Gastrocnemius medialis (tissue), 4 donors: ENCODE results near the gene MCRIP2. TPM values are rescaled to one million over a fixed set of nuclear protein-coding genes. Genes with fewer than 3 reads are reported as not detected.

Source experiments
- ATAC-seq, 2 donors: fragments of 150-250 bp; one replicate each; pipeline ENCODE4 v1.9.1; 2016
- DNase-seq, 2 donors: peaks; one replicate each; pipeline ENCODE4 v3.0.0-alpha.2; 2019
- H3K27ac ChIP-seq, 4 donors: fragments of 200-600 bp; sonication (generic); 1 replicate in 1 of 4; 2 replicates in 3 of 4; pipeline ENCODE4 v1.5.1; 2016 to 2018; ENCODE audit warnings: mild to moderate bottlenecking in 2 of 4, moderate library complexity in 1 of 4
- H3K27me3 ChIP-seq, 3 donors: fragments of 200-600 bp; sonication (generic) in 2 of 3; 1 replicate in 1 of 3; 2 replicates in 2 of 3; pipeline versions ENCODE4 v1.5.1 to v1.6.0; 2016 to 2019; ENCODE audit warnings: mild to moderate bottlenecking in 1 of 3, moderate library complexity in 1 of 3
- H3K36me3 ChIP-seq, 2 donors: fragments of 200-600 bp; sonication (generic) in 1 of 2; one replicate each; pipeline ENCODE4 v1.5.1; 2017 to 2018
- H3K4me1 ChIP-seq, 2 donors: fragments of 200-600 bp; sonication (generic) in 1 of 2; one replicate each; pipeline ENCODE4 v1.5.1; 2016 to 2017; ENCODE audit warnings: mild to moderate bottlenecking in 2 of 2
- H3K4me3 ChIP-seq, 4 donors: fragments of 200-600 bp; sonication (generic) in 3 of 4; 1 replicate in 1 of 4; 2 replicates in 3 of 4; pipeline ENCODE4 v1.5.1; 2016 to 2019; ENCODE audit warnings: mild to moderate bottlenecking in 2 of 4
- H3K9me3 ChIP-seq, 3 donors: fragments of 200-600 bp; sonication (generic) in 2 of 3; 1 replicate in 1 of 3; 2 replicates in 2 of 3; pipeline ENCODE4 v1.5.1; 2016 to 2019
- CTCF ChIP-seq, 5 experiments: fragments of 450-650 bp in 3 of 5; fragments of 200-600 bp in 2 of 5; sonication (generic) in 2 of 5; IDR thresholded peaks in 4 of 5; conservative IDR thresholded peaks in 1 of 5; 1 replicate in 4 of 5; 2 replicates in 1 of 5; pipeline ENCODE4 v1.5.1; 2016 to 2019; ENCODE audit warnings: antibody characterized with exemption in 5 of 5, mild to moderate bottlenecking in 3 of 5, moderate library complexity in 3 of 5
- POLR2A ChIP-seq, 2 donors: fragments of 450-650 bp; IDR thresholded peaks; one replicate each; pipeline ENCODE4 v1.6.1; 2017; ENCODE audit warnings: antibody characterized with exemption in 2 of 2, mild to moderate bottlenecking in 2 of 2, moderate library complexity in 2 of 2
- in situ Hi-C, 4 donors: fragments of 200-750 bp; cut with MboI; loops; one replicate each; pipeline versions ENCODE4 v1.15.0 to v1.8.0; 2017; ENCODE audit warnings: low sequenced_read_pairs in 4 of 4
- intact Hi-C: fragments of 100-400 bp; cut with DNase I; formaldehyde crosslinking; loops from one replicate; pipeline ENCODE4 v1.15.1; 2023; ENCODE audit warnings: low total_unique reads
- total RNA-seq, 4 donors: library from RNA; depleted of rRNA; stranded (reverse); fragments of >200 nt; gene quantifications; one replicate each; pipeline versions ENCODE4 v1.1.0 to v1.2.3, GENCODE V29; 2016

Gene MCRIP2
- total RNA-seq, 4 donors from 2014 or later = 59.6 to 155 (median 114) TPM

GRCh38 chr16:615122-615521 lies 26.5 kb upstream of the MCRIP2 start:
- intact Hi-C loops = no loop called here
- Histone ChIP-seq H3K9me3 (no peaks in the 10 kb centered on the region), H3K36me3 (no peaks in the 10 kb centered on the region), H3K4me3 (no peak overlapping the region), H3K27ac (no peak overlapping the region), H3K4me1 (peaks cover under 1 to 6% of the 10 kb centered on the region in 2 donors), H3K27me3 (no peaks in the 10 kb centered on the region)
- ATAC-seq (no peak), DNase-seq (no peak)
- in situ Hi-C loops = no loop called here
- TF ChIP-seq CTCF (IDR thresholded peaks at IDR 0.05 in 4 of 5, conservative IDR thresholded peaks at IDR 0.05 in 1 of 5) = no peak
- TF ChIP-seq POLR2A (IDR thresholded peaks at IDR 0.05) = no peak

GRCh38 chr16:616733-617586 lies 24.7 kb upstream of the MCRIP2 start:
- intact Hi-C loops = no loop called here
- ATAC-seq (no peak), DNase-seq (no peak)
- no peak overlapping the region for H3K27ac ChIP-seq
- H3K36me3 ChIP-seq = no peaks in the 10 kb centered on the region
- H3K9me3 ChIP-seq = no peaks in the 10 kb centered on the region
- in situ Hi-C loops = no loop called here
- no peaks in the 10 kb centered on the region for H3K27me3 ChIP-seq
- H3K4me3 ChIP-seq = no peak overlapping the region
- H3K4me1 ChIP-seq = no peaks in the 10 kb centered on the region
- TF ChIP-seq POLR2A (IDR thresholded peaks at IDR 0.05) = no peak
- no peak for TF ChIP-seq CTCF (IDR thresholded peaks at IDR 0.05 in 4 of 5, conservative IDR thresholded peaks at IDR 0.05 in 1 of 5)

- TF ChIP-seq POLR2A (IDR thresholded peaks at IDR 0.05) (no peak), CTCF (IDR thresholded peaks at IDR 0.05 in 4 of 5, conservative IDR thresholded peaks at IDR 0.05 in 1 of 5) (no peak)
- Histone ChIP-seq H3K36me3 (no peaks in the 10 kb centered on the region), H3K27ac (no peak overlapping the region), H3K4me1 (no peaks in the 10 kb centered on the region), H3K27me3 (no peaks in the 10 kb centered on the region), H3K4me3 (no peak overlapping the region), H3K9me3 (no peaks in the 10 kb centered on the region)
- ATAC-seq = no peak
- intact Hi-C loops (no loop called here), in situ Hi-C loops (no loop called here)
- no peak for DNase-seq
Observed at GRCh38 chr16:617855-618254, 23.8 kb upstream of the MCRIP2 start.

GRCh38 chr16:619476-620100 lies 22.0 kb upstream of the MCRIP2 start:
- in situ Hi-C loops = no loop called here
- TF ChIP-seq CTCF (IDR thresholded peaks at IDR 0.05 in 4 of 5, conservative IDR thresholded peaks at IDR 0.05 in 1 of 5) = no peak
- no peak for TF ChIP-seq POLR2A (IDR thresholded peaks at IDR 0.05)
- intact Hi-C loops = no loop called here

More at GRCh38 chr16:619476-620100, 22.0 kb upstream of the MCRIP2 start:
- H3K4me3 ChIP-seq = no peak overlapping the region
- H3K36me3 ChIP-seq = no peaks in the 10 kb centered on the region
- H3K27me3 ChIP-seq = no peaks in the 10 kb centered on the region
- H3K9me3 ChIP-seq = no peaks in the 10 kb centered on the region
- ATAC-seq (no peak), DNase-seq (no peak)
- no peak overlapping the region for H3K27ac ChIP-seq
- H3K4me1 ChIP-seq = no peaks in the 10 kb centered on the region
